ENCODE measurements around the gene DLGAP4.

DLGAP4 gene

DNA sequence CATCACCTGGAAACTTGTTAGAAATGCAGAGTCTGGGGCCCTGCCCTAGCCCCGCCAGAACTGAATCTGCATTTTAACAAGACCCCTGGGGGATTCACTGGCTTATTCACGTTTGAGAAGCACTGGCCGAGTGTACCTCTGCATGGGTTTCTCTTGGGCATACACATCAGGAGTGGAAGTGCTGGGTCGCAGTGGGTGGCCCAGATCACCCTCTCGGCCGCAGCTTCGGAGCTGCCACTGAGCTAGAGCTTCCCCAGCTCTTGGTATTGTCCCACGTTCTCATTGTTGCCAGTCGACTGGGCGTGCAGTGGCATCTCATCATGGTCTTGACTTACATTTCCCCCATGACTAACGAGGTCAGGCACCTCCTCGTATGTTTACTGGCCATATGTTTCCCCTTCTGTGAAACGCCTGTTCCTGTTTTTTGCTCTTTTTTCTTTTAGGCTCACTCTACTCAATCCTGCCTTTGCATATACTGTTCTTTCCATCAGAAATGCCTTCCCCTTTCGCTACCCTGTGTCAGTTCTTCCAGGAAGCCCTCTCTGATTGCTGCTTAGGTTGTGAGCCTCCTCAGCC is 3.0 kb upstream of the DLGAP4 start:
- DNase-seq (ENCODE audit: insufficient read length): no peak
- FAIRE-seq: no peak
- TF ChIP-seq POLR2AphosphoS5 (IDR thresholded peaks at IDR 0.05; ENCODE audit: low read depth, low read length) (no peak), POLR2A (IDR thresholded peaks at IDR 0.05; ENCODE audit: low read depth, low read length) (no peak), TAF1 (IDR thresholded peaks at IDR 0.05; ENCODE audit: borderline replicate concordance, low read depth, low read length) (no peak)

DNA sequence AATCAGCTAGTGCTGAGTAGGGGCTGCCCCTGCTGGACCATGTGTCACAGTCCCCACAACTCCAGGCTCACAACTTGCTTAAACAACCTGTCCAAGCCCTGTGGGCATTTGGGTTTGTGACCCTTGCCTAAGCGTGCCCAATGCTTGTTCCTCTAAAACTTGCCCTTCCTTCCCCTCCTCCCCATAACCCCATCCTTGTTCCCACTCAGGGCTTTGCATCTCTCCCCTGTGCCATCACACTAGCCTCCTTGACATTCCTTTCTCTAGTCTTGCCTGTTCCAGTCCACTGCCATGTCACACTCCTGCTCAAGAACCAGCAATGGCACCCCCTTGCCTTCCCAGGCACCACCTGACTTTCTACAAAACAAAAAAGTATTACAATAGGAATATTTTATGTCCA is 2.3 kb upstream of the DLGAP4 start:
- FAIRE-seq (no peak), DNase-seq (ENCODE audit: insufficient read length) (no peak)
- TF ChIP-seq POLR2AphosphoS5 (IDR thresholded peaks at IDR 0.05; ENCODE audit: low read depth, low read length) (no peak), TAF1 (IDR thresholded peaks at IDR 0.05; ENCODE audit: borderline replicate concordance, low read depth, low read length) (no peak), POLR2A (IDR thresholded peaks at IDR 0.05; ENCODE audit: low read depth, low read length) (no peak)

DNA sequence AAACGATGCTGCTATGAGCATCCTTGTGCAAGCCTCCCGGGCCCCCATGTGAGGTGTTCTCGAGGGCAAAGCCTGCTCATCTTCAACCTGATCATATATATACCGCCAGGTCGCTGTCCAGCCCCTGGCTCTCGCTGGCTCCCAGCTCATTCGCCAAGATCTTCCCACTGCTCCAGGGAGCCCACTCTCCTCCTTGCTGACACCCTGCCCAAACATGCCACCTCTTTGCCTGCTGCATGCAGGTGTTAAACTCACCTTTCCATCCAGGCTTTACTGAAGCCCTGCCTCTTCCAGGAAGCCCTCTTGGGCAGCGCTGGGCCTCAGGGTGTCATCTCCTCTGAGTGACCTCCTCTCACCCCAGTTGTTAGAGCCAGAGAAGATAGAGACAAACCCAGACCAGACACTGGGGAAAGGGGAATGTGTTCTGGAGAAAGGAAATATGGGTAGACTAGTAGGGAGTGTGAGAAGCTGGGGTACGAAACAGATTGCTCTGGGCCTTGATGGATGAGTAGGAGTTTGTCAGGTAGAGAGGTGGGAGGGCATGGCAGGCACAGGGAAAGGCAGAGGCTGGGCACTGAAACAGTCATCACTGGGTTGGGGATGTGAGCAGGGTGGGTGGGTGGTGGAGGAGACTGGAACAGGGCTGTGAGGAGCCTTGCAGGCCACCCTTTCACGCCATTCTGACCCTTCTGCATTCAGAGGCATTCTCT is 1.2 kb upstream of the DLGAP4 start:
- no peak for TF ChIP-seq TAF1 (IDR thresholded peaks at IDR 0.05; ENCODE audit: borderline replicate concordance, low read depth, low read length)
- TF ChIP-seq POLR2AphosphoS5 (IDR thresholded peaks at IDR 0.05; ENCODE audit: low read depth, low read length): no peak
- TF ChIP-seq POLR2A (IDR thresholded peaks at IDR 0.05; ENCODE audit: low read depth, low read length): no peak
- FAIRE-seq (no peak), DNase-seq (ENCODE audit: insufficient read length) (no peak)

DNA sequence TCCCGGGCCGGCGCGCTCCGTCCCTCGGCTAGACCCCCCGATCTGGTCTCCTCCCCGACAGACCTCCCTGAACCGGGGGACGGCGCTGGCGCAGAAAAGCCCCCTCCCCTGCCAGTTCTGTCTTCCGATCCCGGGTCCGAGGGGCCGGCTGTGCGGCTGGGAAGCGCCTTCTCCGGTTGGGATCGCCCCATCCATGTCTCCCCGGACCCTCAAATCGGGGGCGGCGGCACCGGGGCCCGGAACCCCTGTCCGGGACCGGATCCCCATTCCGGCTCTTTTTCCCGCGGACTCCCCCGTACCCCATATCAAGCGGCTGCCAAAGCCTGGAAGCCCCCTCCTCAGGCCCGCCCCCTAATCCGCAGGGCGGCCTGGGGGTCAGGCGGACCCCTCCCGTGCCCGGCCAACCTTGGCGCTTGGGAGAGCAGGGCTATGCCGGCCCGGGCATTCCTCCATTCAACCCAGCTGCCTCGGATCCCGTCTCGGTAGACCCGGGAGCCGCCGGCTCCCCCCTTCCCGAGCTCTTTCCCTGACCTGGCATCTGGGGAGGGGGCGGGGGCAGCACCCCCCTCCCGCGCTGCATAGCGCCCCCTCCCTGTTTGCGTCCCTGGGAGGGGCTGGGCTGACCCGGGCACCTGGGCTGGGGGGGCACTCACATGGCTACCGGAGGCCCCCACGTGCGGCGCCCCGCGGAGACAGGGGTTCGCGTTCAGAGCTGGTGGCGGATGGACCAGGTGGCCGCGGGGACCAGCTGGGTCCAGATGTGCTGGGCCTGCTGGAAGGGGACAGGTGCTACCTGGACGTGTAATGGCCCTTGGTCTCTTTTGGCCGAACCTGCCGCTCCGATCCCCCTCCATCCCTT is 643 bp downstream of the DLGAP4 start:
- FAIRE-seq (no peak), DNase-seq (ENCODE audit: insufficient read length) (no peak)
- TF ChIP-seq POLR2A (IDR thresholded peaks at IDR 0.05; ENCODE audit: low read depth, low read length) (no peak), POLR2AphosphoS5 (IDR thresholded peaks at IDR 0.05; ENCODE audit: low read depth, low read length) (no peak), TAF1 (IDR thresholded peaks at IDR 0.05; ENCODE audit: borderline replicate concordance, low read depth, low read length) (no peak)

DNA sequence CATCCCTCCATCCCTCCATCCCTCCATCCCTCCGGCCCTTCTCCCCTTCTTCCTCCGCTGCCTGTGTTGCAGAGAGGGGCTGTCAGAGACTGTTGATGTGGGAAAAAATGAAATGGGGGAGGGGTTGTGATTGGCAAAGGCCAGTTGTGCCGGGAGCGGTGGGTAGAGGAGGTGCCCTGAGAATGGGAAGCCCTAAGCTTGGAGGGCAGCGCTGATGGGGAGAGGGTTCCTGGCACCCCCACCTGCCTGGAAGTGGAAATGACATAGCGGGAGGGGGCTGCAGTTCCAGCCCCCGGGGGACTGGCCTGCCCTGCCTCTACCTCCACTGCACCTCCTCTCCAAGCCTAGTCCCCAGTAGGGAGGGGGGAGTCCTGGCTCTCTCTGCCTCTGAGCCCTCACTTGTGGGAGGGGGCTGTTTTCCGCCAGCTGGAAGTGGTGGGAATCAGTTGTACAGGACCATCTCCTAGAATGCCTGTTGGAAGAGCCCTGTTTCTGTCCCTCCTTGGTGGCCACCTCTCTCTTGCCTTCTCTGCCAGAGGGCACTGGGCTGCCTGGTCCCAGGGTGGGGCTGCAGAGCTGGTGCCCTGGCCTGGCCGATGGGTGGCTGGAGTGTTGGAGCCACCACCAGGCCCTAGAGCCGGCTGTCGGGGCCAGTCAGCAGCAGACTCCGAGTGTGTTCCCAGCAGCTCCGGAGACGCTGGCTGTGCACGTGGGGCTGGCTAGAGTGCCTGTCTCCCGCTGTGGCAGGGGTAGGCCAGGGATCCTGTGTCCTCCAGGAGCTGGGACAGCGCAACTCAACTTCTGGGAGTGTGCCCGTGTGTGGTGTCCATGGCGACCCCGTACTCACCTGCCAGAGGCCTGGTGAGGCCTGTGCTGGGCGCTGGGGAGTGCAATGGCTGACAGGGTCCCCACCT is 1.5 kb downstream of the DLGAP4 start:
- TF ChIP-seq POLR2A (IDR thresholded peaks at IDR 0.05; ENCODE audit: low read depth, low read length) (no peak), POLR2AphosphoS5 (IDR thresholded peaks at IDR 0.05; ENCODE audit: low read depth, low read length) (no peak), TAF1 (IDR thresholded peaks at IDR 0.05; ENCODE audit: borderline replicate concordance, low read depth, low read length) (no peak)
- DNase-seq (ENCODE audit: insufficient read length) (no peak), FAIRE-seq (no peak)

DNA sequence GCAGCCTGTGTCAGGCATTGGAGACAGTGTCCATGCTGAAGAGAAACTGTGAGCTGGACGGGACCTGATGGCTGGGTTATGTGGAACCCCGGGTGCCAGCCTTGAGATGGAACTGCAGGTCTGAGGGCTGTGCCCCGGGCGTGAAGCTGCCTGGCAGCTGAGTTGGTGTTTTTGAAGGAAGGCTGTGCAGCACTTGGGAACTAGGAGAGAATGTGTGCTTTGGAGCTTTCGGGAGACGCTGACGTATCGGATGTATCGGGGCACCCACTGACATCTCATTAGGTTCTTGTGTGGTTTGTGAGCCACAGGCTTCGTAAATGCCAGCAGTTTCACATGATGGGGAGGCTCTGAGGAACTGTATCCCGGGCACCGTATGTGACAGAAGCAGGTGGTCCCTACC is 2.2 kb downstream of the DLGAP4 start:
- TF ChIP-seq POLR2A (IDR thresholded peaks at IDR 0.05; ENCODE audit: low read depth, low read length) (no peak), TAF1 (IDR thresholded peaks at IDR 0.05; ENCODE audit: borderline replicate concordance, low read depth, low read length) (no peak), POLR2AphosphoS5 (IDR thresholded peaks at IDR 0.05; ENCODE audit: low read depth, low read length) (no peak)
- FAIRE-seq (no peak), DNase-seq (ENCODE audit: insufficient read length) (no peak)

DNA sequence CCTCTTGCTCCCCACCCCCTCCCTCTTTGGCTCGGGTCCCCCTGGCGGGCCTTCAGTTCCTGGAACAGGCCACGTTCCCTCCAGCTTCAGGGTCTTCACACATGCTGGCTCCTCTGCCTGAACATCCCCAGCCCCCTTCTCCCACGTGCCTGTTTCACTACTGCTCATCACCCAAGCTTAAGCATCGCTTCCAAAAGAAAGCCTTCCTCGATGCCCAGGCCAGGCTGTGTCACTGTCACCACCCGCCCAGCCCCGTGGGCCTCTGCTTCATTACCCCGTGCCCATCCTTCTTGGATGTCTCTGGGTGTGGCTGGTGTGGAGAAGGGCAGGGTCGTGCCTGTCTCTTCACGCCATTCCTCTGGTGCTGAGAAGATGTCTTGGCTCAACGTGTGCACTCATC is 2.8 kb downstream of the DLGAP4 start:
- no peak for TF ChIP-seq POLR2A (IDR thresholded peaks at IDR 0.05; ENCODE audit: low read depth, low read length)
- TF ChIP-seq TAF1 (IDR thresholded peaks at IDR 0.05; ENCODE audit: borderline replicate concordance, low read depth, low read length): no peak
- TF ChIP-seq POLR2AphosphoS5 (IDR thresholded peaks at IDR 0.05; ENCODE audit: low read depth, low read length): no peak

DNA sequence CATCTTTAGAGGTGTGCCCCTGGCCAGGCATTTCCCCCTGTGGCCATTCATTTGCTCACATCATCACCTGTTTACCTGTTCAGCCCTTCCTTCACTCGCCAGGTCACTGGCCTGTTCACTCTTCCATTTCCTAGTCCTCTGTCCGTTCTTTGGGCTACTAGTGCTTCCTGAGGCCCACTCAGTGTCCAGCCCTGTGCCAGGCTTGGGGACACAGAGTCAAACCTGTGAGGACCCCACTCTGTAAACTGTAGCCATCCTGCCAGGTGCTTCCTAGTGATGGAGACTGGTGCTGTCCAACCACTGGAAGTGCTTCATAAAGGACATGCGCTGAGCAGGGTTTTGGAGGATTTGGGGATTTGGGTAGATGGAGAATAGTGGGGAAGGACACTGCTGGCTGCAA is 3.5 kb downstream of the DLGAP4 start:
- no peak for TF ChIP-seq TAF1 (IDR thresholded peaks at IDR 0.05; ENCODE audit: borderline replicate concordance, low read depth, low read length)
- no peak for TF ChIP-seq POLR2A (IDR thresholded peaks at IDR 0.05; ENCODE audit: low read depth, low read length)
- TF ChIP-seq POLR2AphosphoS5 (IDR thresholded peaks at IDR 0.05; ENCODE audit: low read depth, low read length): no peak
- no peak for DNase-seq (ENCODE audit: insufficient read length)
- no peak for FAIRE-seq

More for the DNA sequence above, 2.8 kb downstream of the DLGAP4 start:
- FAIRE-seq (no peak), DNase-seq (ENCODE audit: insufficient read length) (no peak)

DNA sequence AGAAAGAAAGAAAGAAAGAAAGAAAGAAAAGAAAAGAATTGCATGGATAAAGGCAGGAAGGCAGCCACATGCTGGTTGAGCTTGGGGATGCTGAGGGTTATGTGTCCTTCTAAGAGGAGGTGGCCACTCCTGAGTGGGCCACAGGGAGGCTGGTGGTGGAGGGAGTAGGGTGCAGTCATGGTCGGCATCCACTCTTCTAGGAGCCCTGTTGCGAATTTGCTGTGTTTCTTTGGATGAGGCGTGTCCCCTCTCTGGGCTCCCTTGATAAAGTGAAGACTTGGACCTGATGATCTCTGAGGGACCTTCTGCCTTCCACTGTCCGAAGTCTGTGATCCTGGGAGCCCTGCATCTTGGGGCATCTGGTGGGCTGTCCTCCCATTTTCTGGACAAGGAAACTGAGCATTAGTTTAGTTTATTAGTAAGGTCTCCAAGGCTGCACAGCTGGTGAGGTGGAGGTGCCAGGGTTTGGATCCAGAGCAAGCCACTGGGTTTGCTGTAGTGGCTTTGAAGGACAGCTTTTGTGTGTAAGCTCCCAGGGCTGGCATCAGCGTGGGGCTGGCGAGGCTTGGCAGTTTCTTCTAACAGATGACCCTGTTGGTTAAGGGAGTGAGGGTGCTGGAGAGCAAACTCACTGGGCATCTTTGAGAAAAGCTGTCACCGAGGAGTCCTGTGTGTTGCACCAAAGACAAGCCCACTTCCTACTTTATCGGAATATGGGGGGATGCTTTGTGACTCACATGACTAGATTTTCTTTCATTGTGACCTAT is 4.3 kb downstream of the DLGAP4 start:
- TF ChIP-seq POLR2A (IDR thresholded peaks at IDR 0.05; ENCODE audit: low read depth, low read length) (no peak), POLR2AphosphoS5 (IDR thresholded peaks at IDR 0.05; ENCODE audit: low read depth, low read length) (no peak), TAF1 (IDR thresholded peaks at IDR 0.05; ENCODE audit: borderline replicate concordance, low read depth, low read length) (no peak)
- FAIRE-seq (no peak), DNase-seq (ENCODE audit: insufficient read length) (no peak)

DNA sequence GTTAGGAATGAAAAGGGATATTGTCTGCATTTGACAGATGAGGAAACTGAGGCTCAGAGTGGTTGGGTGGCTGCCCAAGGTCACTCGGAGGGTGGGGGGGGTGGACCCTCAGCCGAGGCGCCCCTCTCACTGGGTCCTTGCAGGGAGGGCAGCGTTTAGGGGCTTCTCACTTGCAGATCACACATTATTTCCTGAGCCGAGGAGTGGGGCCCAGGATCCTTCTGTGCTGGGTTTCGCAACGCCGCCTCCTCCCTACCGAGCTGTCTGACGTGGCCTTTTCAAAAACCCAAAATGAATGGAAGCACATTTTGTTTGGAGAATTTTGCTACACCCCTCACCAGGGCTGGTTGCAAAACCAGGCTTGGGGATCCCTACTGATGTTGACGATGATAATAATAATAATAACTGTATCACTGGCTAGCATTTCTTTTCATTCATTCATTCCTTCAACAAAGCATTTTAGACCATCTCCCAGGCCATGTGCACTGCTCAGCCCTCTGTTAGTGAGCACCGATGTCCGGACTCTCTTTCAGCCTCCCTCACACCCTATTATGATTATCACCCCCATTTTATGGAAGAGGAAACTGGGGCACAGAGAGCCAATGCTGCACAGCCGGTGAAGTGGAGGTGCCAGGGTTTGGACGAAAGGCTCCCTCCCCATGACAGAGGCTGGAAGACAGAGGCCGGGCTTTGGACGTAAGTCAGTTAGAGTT is 5.2 kb downstream of the DLGAP4 start:
- FAIRE-seq (no peak), DNase-seq (ENCODE audit: insufficient read length) (no peak)
- TF ChIP-seq POLR2AphosphoS5 (IDR thresholded peaks at IDR 0.05; ENCODE audit: low read depth, low read length) (no peak), TAF1 (IDR thresholded peaks at IDR 0.05; ENCODE audit: borderline replicate concordance, low read depth, low read length) (no peak), POLR2A (IDR thresholded peaks at IDR 0.05; ENCODE audit: low read depth, low read length) (no peak)
